Inferior parietal cortex (tissue), 1 donor: ENCODE data around the gene PAH.
"Not testable (repeated sequence)": the region's sequence is repeated elsewhere in the genome, so short reads cannot be mapped to it uniquely, and the experiment has no call there.

Experiments used
- DNase-seq: peaks from one replicate; pipeline ENCODE4 v3.0.0-alpha.2; 2016; ENCODE audit errors: extremely low spot score

PAH gene

GRCh38 chr12:102900389-102900788 is 16.7 kb downstream of the PAH start:
- DNase-seq: no peak

DNA sequence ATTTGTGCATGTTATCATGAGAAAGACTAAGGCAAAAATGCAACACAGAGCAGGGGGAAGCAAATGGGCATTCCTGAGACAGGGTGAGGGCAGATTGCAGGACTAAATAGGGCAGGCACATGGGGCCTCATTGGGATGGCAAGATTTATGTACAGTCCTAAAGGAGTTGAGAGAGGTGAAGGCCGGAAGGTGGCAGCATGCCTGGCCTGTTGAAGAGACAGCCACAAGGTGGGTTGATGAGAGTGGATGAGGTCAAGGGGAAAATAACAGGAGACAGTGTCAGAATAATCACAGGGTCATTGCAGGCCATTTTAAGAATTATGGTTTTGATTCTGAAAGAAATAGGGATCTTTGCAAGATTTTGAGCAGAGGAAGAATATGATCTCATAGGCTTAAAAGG is 21.0 kb downstream of the PAH start:
- no peak for DNase-seq

DNA sequence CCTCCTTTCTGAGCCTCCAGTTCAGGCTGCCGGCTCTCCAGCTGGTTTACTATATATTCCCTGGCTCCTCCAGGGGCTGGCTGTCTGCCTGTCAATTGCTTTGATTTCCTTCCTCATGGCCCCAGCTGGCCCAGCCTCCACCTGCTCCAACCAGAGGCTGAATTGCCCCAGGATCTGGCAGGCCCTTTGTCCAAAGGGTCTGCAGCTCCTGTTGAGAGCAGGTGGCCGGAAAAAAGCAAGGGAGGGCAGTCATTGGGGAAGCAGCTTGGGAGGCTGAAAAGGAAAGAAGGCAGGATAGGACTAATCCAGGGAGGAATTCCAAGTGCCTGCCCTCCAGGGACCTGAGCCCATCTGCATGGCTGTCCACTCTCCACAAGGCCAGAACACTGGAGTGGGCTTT is 25.3 kb downstream of the PAH start:
- DNase-seq: no peak

- no peak for DNase-seq
These were observed 28.5 kb downstream of the PAH start for GRCh38 chr12:102888511-102888910.

DNA sequence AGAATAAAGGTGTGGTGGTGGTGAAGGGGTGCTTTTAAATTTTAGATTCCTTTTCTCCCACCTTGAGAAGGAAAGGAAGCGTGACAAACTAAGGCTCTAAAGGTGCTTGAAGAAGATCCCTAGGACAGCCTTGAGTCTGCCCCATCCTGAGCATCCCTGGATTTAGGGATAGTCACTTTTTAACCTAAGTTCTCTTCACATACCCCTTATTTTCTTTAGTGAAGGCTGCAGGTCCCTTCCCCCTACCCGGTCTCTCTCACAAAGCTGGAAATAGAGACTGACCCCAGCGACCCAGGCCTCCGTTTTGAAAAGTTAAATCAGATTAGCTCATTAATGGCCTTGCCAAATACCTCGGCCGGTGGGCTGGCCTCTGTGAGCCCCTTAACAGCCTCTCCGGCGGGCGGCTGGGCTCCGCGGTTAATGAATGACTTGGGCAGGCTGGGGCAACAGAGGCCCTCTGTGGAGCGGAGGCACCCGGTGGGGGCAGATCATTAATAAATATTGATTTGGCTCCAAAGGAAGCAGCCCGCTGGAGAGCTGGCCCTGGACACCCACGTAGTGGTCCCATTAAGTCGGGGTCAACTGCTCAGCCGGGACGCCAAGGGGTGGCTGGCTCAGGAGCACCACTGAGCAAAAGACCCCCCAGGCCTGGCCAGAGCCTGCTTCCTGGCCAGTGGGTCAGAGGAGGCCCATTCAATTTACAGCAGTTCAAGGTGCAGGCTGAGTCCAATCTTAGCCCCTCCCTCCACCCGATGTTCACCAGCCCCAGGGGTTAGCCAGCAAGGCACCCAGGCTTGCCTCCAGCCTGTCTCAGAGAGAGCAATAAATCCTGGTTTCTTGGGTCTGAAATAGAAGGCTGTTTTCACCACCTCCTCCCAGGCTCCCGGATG is 31.8 kb downstream of the PAH start:
- DNase-seq: no peak

DNA sequence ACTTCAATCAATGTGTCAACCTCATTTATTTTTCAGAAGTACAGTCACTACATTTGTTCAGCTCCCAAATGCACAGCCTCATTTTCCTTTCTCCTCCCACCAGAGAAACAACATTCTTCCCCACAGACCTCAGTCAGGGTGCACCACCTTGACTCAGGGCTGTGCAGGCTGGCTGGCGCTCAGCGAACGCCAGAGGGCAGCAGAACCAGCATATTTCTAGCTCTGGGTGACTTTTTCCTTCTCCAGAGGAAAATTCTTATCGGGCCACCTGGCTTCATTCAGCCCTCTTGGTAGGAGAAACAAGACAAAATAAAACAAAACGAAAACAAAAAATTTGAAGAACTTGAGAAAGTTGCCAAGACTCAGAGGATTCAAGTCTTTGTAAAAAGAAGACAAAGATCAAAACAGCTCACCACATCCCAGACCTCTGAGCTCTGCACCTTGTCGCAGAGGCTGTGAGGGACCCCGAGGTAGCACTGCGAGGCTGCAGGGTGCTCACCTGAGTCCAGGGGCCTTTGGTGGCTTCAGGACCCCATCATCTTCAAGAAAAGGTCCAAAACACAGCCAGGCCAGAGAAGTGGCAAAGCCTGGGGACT is 33.7 kb downstream of the PAH start:
- DNase-seq: peak; percentile 76

DNA sequence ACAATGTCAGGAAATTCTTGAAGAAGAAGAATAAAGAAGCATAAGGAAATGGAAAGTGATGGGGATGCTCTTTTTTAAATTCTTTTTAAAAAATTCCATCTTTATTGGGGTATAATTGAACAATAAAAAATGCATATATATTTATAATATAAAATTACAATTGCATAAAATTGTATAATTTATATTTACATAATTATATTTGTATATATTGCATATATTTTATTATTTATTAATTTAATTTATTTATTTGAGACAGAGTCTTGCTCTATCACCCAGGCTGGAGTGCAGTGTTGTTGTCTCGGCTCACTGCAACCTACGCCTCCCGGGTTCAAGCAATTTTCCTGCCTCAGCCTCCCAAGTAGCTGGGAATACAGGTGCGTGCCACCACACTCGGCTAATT is 36.3 kb downstream of the PAH start:
- no peak for DNase-seq

DNA sequence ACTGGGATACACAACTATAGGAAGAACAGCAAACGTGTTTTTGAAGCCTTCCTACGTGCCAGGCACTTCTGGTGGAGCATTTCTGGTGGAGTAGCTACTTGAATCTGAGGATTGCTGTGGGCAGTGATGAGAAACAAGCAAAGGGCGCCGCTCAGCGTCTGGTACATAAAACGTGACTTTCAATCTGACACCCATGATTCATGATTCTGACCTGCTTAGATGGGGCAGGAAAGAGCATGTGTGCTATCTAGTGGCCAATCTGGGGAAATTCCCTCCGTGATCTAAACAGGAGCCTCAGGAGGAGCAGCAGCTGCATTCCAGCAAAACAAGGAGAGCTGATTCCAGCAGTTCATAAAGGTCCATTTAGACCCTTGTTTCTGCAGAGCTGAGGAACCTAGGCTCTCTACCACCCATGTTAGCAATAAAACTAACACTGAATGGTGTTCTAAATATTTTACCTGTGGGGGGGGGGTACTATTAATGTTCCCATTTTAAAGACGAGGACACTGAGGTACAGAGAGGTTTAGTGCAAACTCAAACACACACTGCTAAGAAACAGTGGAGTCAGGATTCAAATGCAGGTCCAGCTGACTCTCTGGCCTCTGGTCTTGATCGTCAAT is 37.8 kb downstream of the PAH start:
- peak; percentile 70 for DNase-seq

DNA sequence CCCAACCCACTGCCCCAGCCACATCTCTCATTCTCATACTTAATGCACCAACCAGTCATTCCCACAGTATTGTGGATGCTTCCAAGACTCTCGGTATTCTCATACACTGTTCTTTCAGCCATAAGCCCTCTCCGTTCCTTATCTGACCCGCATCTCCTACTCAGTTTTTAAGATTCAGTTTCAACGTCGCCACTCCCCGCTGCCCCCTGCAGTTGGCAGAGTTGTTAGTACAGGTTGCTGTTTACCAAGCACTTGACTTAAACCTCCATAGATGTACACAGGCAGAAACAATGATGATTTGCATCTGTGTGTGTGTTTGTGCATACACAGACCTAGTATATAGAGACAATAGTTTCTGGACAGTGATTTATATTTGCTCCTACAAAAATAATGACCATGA is 40.2 kb downstream of the PAH start:
- DNase-seq: no peak

- DNase-seq: no peak
These were observed 42.2 kb downstream of the PAH start for GRCh38 chr12:102874819-102875218.

GRCh38 chr12:102873077-102873476 is 44.0 kb downstream of the PAH start:
- no peak for DNase-seq

DNA sequence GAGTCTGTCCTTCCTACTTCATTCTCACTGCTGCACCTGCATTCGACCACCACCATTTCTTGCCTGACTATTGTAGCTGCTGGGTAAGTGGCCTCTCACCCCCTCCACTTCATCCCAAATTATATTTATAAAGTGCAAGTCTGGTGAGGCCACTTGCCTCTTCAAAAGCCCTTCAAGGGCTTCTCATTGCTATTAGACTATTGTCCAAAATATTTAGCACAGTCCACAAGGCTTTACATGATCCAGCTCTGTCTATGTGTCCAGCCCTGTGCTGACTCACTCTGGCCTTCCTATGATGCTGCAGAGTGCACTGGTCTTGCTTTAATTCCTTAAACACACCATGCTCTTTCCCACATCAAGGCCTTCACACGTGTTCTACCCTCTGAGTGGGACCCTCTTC is 46.0 kb downstream of the PAH start:
- DNase-seq: no peak

GRCh38 chr12:102869571-102869970 is 47.5 kb downstream of the PAH start:
- no peak for DNase-seq

DNA sequence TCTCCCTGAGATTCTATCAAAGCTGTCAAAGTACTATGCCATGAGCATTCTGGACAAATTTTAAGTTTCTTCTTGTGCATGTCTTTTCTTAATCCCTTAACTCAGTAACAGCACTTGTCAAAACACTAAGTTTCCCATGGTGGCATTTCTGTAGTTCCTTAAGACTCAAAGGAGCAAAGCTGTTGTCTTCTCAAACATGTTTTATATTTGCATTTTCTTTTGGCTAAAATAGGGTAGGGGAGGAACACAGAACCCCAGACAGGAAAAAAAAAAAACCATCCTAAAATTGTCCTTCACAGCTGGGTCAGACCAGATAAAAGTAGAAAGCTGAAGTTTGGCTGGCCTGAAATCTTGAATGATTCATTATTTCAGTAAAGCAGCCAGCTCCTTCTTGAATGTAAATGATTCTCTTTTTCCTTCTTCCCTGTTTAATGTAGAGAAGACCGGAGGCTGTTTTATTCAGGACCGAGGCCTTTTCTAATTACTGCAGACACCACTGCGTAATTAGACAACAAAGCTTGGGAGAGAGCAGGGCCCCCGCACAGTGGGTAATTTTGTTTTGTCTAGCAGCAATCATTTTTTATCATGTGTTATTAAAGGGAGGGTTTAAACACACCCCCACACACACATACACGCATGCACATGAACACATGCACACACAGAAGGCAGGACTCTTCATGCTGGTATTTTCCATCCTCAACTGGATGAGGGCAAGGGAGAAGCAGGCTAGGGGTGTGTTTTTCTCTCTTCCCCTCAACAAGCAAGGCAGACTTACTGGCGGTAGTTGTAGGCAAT is 51.0 kb downstream of the PAH start:
- no peak for DNase-seq

- no peak for DNase-seq
These were observed 54.6 kb downstream of the PAH start for GRCh38 chr12:102862486-102862885.

DNA sequence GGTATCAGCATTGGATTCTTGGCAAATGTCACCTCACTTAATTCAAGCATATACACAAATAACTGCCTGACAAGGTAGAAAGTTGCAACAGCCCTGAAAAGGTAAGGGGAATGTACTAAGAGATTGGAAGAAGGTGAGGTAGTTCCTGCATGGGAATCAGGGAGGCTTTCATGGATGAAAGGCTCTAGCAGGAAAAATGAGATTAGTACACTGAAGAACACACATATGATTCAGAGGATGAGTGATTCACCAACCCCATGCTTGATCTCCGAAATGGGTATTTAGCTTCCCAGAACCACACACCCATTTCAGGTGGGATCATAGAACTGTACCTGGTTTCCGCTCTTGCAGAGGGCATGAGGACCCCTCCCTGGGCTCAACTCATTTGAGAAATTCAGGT is 65.8 kb downstream of the PAH start:
- DNase-seq: no peak

DNA sequence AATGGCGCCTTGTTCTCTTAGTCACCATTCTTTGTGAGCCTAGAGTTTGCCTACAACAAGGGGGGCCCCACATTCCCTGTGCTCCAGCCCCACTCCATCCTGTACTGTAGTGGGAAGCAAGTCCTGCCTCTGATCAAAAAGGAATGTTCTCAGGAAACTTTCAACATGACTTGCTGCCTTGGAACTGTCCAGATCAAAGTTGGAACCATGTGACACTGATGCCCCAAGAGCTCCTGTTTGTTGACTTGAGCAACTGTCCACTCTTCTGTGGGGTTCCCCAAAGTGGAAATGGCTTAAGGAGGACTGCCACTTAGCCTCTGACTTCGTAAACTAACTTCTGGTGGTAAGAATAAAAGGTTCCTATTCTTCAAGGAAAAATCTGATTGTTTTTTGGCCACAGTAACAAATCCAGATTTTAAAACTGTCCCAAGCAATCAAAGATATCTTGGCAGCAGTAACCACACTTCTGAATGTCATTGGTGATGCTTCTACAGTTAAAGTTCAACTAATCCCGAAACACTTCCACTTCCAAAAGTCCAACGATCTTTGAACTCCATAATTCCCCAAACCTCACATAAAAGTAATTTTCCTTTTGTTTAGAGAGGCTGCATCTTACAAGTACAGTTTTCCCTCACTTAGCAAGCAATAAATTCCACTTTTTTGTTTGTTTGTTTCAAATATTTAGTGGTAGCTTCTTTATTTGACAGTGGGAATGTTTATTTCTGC is 67.2 kb downstream of the PAH start:
- DNase-seq: no peak

- DNase-seq: no peak
These were observed 68.2 kb downstream of the PAH start for GRCh38 chr12:102848832-102849231.

DNA sequence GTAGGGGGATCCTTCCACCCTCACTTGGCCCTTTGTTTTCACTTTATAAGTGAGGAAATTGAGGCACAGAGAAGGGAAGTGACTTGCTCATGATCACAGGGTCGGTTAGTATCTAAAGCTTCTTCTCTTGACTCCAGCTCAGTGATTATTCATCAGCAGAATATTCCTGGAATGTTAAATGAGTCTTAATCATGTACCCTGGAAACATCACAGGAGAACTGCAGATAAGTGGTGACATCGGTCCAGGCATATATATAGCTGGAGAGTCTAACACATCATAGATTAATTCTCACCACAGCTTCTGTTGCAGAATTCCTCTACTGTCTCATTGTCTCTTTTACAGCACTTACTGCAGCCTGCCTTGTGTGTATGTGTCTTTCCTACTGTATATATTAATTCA is 69.9 kb downstream of the PAH start:
- DNase-seq: no peak

- no peak for DNase-seq
These were observed 83.2 kb downstream of the PAH start for GRCh38 chr12:102833687-102834441.

DNA sequence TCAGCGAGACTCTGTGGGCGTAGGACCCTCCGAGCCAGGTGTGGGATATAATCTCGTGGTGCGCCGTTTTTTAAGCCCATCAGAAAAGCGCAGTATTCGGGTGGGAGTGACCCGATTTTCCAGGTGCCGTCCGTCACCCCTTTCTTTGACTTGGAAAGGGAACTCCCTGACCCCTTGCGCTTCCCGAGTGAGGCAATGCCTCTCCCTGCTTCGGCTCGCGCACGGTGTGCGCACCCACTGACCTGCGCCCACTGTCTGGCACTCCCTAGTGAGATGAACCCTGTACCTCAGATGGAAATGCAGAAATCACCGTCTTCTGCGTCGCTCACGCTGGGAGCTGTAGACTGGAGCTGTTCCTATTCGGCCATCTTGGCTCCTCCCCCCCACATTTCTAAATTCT is 84.2 kb downstream of the PAH start:
- not testable (repeated sequence) for DNase-seq
